Upper lobe of left lung (tissue), 6 donors: Measurements from ENCODE around the gene DIPK1C. TPM values are rescaled to one million over a fixed set of nuclear protein-coding genes. Genes with fewer than 3 reads are reported as not detected.

Experiments
- ATAC-seq, 2 donors: fragments of 200-7000 bp; cut with Tn5 transposase; one replicate each; pipeline ENCODE4 v1.9.1; 2022; ENCODE audit warnings: mild to moderate bottlenecking in 2 of 2, moderate library complexity in 2 of 2; ENCODE audit not compliant: low FRiP score in 2 of 2
- DNase-seq, 2 donors: peaks; one replicate each; pipeline ENCODE4 v3.0.0-alpha.2; 2019 to 2020
- H3K27ac ChIP-seq, 4 donors: fragments of 200-600 bp; sonication (generic); one replicate each; pipeline ENCODE4 v1.5.1; 2016 to 2019
- H3K27me3 ChIP-seq, 4 donors: fragments of 200-600 bp; sonication (generic); one replicate each; pipeline ENCODE4 v1.5.1; 2017 to 2019
- H3K36me3 ChIP-seq, 4 donors: fragments of 200-600 bp; sonication (generic); one replicate each; pipeline ENCODE4 v1.5.1; 2016 to 2019
- H3K4me1 ChIP-seq, 4 donors: fragments of 200-600 bp; sonication (generic); one replicate each; pipeline ENCODE4 v1.5.1; 2018 to 2019
- H3K4me3 ChIP-seq, 4 donors: fragments of 200-600 bp; sonication (generic); one replicate each; pipeline ENCODE4 v1.5.1; 2017 to 2019; ENCODE audit warnings: mild to moderate bottlenecking in 2 of 4, moderate library complexity in 1 of 4
- H3K9me3 ChIP-seq, 4 donors: fragments of 200-600 bp; sonication (generic); one replicate each; pipeline ENCODE4 v1.5.1; 2018 to 2019
- CTCF ChIP-seq, 6 experiments: fragments of 450-650 bp in 4 of 6; fragments of 200-600 bp in 2 of 6; sonication (generic) in 2 of 6; IDR thresholded peaks; one replicate each; pipeline ENCODE4 v1.5.1; 2016 to 2019; ENCODE audit warnings: antibody characterized with exemption in 6 of 6
- EP300 ChIP-seq, 4 donors: sonication (generic); formaldehyde crosslinking; IDR thresholded peaks; one replicate each; pipeline ENCODE4 v1.5.1; 2017; ENCODE audit warnings: antibody characterized with exemption in 4 of 4, control low read depth in 2 of 4
- POLR2A ChIP-seq, 4 donors: fragments of 450-650 bp; IDR thresholded peaks; one replicate each; pipeline ENCODE4 v1.5.1; 2016 to 2017; ENCODE audit warnings: antibody characterized with exemption in 4 of 4, mild to moderate bottlenecking in 2 of 4
- POLR2AphosphoS5 ChIP-seq, 2 donors: sonication (generic); formaldehyde crosslinking; IDR thresholded peaks; one replicate each; pipeline ENCODE4 v1.5.1; 2017; ENCODE audit warnings: antibody characterized with exemption in 2 of 2
- WGBS, 2 donors: methylation state at CpG; one replicate each; pipeline ENCODE4 v1.1.5; 2017 to 2018; 5-methylcytosine and 5-hydroxymethylcytosine counted together
- total RNA-seq, 6 donors: library from RNA; depleted of rRNA in 4 of 6; stranded (reverse); fragments of >200 nt in 4 of 6; gene quantifications; one replicate each; pipeline versions ENCODE4 v1.1.0 to v1.2.1, GENCODE V29; 2016 to 2021
- donor health status: DM: no; HTN: no; CAD: no; lungs with moderate emphysema.
- donor health status: DM: no; HTN: yes; CAD: no; lungs with severe emphysema.

DIPK1C gene
- total RNA-seq, 6 donors from 2014 or later: 0.13 to 0.89 TPM; not detected in 4

GRCh38 chr18:74395006-74395405 is 62.1 kb downstream of the DIPK1C start:
- Histone ChIP-seq H3K9me3 (no peaks in the 10 kb centered on the region), H3K4me3 (no peak overlapping the region), H3K27me3 (no peaks in the 10 kb centered on the region), H3K36me3 (no peaks in the 10 kb centered on the region), H3K27ac (no peak overlapping the region), H3K4me1 (peaks cover 5 to 35% (median 17%) of the 10 kb centered on the region in 4 donors)
- TF ChIP-seq CTCF (IDR thresholded peaks at IDR 0.05) (no peak), POLR2A (IDR thresholded peaks at IDR 0.05) (no peak), POLR2AphosphoS5 (IDR thresholded peaks at IDR 0.05) (no peak), EP300 (IDR thresholded peaks at IDR 0.05) (no peak)
- DNase-seq (no peak), ATAC-seq (no peak)
- 88 to 96% methylated on average over 7 of the region's 7 CpGs for WGBS, 2 donors

- no peak for DNase-seq
- 85 to 95% methylated on average over 4 of the region's 4 CpGs for WGBS, 2 donors
These were observed 64.8 kb downstream of the DIPK1C start for GRCh38 chr18:74392323-74392722.

GRCh38 chr18:74390900-74391299 is 66.2 kb downstream of the DIPK1C start:
- Histone ChIP-seq H3K4me1 (peaks cover 0 to 6% (median under 1%) of the 10 kb centered on the region in 4 donors), H3K9me3 (no peaks in the 10 kb centered on the region), H3K4me3 (no peak overlapping the region), H3K27me3 (no peaks in the 10 kb centered on the region), H3K36me3 (no peaks in the 10 kb centered on the region), H3K27ac (no peak overlapping the region)
- TF ChIP-seq EP300 (IDR thresholded peaks at IDR 0.05): no peak
- no peak for TF ChIP-seq POLR2A (IDR thresholded peaks at IDR 0.05)
- TF ChIP-seq CTCF (IDR thresholded peaks at IDR 0.05): no peak
- TF ChIP-seq POLR2AphosphoS5 (IDR thresholded peaks at IDR 0.05): no peak
- no peak for ATAC-seq
- 66 to 82% methylated on average over 3 of the region's 3 CpGs for WGBS, 2 donors
- no peak for DNase-seq

More at GRCh38 chr18:74392323-74392722, 64.8 kb downstream of the DIPK1C start:
- Histone ChIP-seq H3K27me3 (no peaks in the 10 kb centered on the region), H3K4me3 (no peak overlapping the region), H3K27ac (no peak overlapping the region), H3K36me3 (no peaks in the 10 kb centered on the region), H3K4me1 (peaks cover 5 to 19% (median 12%) of the 10 kb centered on the region in 4 donors), H3K9me3 (no peaks in the 10 kb centered on the region)
- no peak for ATAC-seq
- TF ChIP-seq EP300 (IDR thresholded peaks at IDR 0.05): no peak
- TF ChIP-seq CTCF (IDR thresholded peaks at IDR 0.05): no peak
- TF ChIP-seq POLR2A (IDR thresholded peaks at IDR 0.05): no peak
- no peak for TF ChIP-seq POLR2AphosphoS5 (IDR thresholded peaks at IDR 0.05)

GRCh38 chr18:74389991-74390390 is 67.1 kb downstream of the DIPK1C start:
- Histone ChIP-seq H3K4me1 (no peaks in the 10 kb centered on the region), H3K27ac (no peak overlapping the region), H3K27me3 (no peaks in the 10 kb centered on the region), H3K4me3 (no peak overlapping the region), H3K9me3 (no peaks in the 10 kb centered on the region), H3K36me3 (no peaks in the 10 kb centered on the region)
- DNase-seq (no peak), ATAC-seq (no peak)
- TF ChIP-seq POLR2AphosphoS5 (IDR thresholded peaks at IDR 0.05) (no peak), EP300 (IDR thresholded peaks at IDR 0.05) (no peak), POLR2A (IDR thresholded peaks at IDR 0.05) (no peak), CTCF (IDR thresholded peaks at IDR 0.05) (no peak)
- WGBS, 2 donors: 92 to 96% methylated on average over 17 to 20 of the region's 20 CpGs

GRCh38 chr18:74389171-74389927 is 67.8 kb downstream of the DIPK1C start:
- H3K4me3 ChIP-seq: no peak overlapping the region
- no peaks in the 10 kb centered on the region for H3K4me1 ChIP-seq
- H3K27ac ChIP-seq: no peak overlapping the region
- no peaks in the 10 kb centered on the region for H3K9me3 ChIP-seq
- no peak for DNase-seq
- H3K36me3 ChIP-seq: no peaks in the 10 kb centered on the region
- no peaks in the 10 kb centered on the region for H3K27me3 ChIP-seq
- ATAC-seq: no peak
- WGBS, 2 donors: 46 to 58% methylated on average over 5 to 6 of the region's 6 CpGs
- TF ChIP-seq EP300 (IDR thresholded peaks at IDR 0.05): no peak
- no peak for TF ChIP-seq POLR2AphosphoS5 (IDR thresholded peaks at IDR 0.05)
- no peak for TF ChIP-seq POLR2A (IDR thresholded peaks at IDR 0.05)
- TF ChIP-seq CTCF (IDR thresholded peaks at IDR 0.05): no peak
